Epithelial cell of prostate (primary cell): Measurements from ENCODE around the gene LEPROT.
"Not testable (repeated sequence)": the region's sequence is repeated elsewhere in the genome, so short reads cannot be mapped to it uniquely, and the experiment has no call there.

Experiments
- DNase-seq: peaks from one replicate; pipeline ENCODE4 v3.0.0-alpha.2; 2011; ENCODE audit warnings: low read depth, low spot score
- H3K27ac ChIP-seq: fragments of 450-650 bp; 2 replicates; pipeline ENCODE4 v1.5.1; 2017; ENCODE audit warnings: mild to moderate bottlenecking

LEPROT gene

DNA sequence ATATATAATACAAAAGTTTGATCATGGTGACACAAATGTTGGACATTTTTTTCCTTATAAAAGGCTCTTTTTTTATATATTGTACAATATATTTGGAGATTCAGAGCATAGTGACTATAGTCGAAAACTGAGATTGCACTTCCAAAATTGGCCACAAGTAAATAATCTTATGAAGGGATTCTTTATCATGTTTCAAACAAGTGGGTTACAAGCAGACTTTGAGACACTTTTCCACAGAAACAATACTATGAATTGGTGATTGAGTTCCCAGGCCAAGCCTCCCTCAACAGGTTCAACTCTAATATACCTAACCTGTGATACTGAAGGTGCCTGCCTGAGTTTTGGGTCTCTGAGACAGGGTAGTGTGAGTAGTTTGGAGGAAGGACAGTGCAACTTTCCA lies 13.8 kb downstream of the LEPROT start:
- peak overlapping the region; percentile 26 for H3K27ac ChIP-seq

DNA sequence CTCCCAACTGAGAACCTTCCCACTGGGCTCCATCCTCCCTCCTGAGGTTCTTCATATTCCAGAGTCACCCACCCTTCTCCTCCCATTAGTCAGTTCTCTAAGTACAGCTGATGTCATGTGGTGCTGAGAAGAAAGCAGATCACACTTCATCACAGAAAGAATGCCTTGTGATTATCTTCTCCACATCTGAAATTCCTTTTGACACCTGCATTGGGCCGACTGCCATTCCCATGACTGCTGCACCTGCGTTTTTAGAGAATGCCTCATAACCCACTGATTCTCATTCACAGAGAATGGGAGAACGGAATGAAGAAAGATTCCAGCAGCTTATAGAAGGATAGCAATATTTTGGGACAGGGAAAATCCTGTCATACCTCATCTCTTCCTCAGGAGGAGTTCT lies 14.3 kb downstream of the LEPROT start:
- peak overlapping the region; percentile 26 for H3K27ac ChIP-seq
- DNase-seq: no peak

More for the DNA sequence above, 13.8 kb downstream of the LEPROT start:
- no peak for DNase-seq

DNA sequence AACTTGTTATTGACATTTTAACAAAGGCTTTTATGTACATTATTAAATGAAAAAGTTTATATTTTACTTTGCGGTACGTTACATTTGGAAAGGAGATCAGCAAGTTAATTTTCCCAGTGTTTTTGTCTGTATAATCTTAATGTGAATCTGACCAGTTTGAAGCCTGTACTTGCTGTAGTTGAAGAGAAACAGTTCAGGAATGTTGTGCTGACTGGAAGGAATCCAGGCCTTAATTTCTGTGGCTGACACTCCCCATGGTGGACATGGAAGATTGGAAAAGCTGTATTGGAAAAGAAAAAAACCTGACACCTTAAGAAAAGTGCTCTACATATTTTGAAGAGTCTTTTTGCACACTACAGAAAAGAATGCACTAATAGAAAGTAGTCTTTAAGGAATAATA lies 15.5 kb downstream of the LEPROT start:
- no peak for DNase-seq
- H3K27ac ChIP-seq: peak overlapping the region; percentile 26

DNA sequence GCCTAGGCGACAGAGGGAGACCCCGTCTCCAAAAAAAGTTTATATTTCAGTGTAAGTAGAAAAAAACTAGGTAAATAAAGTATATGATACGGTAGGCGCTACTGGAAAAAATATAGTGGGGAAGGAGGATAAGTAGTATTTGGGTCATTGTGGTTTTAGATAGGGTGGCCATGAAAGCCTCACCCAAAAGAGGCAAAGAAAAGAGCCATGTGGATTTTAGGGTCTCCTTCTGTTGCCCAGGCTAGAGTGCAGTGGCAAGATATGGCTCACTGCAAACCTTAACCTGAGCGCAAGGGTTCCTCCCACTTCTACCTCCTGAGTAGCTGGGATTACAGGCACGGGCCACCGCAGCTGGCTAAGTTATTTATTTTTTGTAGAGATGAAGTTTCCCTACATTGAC lies 17.1 kb downstream of the LEPROT start:
- no peak overlapping the region for H3K27ac ChIP-seq
- no peak for DNase-seq

DNA sequence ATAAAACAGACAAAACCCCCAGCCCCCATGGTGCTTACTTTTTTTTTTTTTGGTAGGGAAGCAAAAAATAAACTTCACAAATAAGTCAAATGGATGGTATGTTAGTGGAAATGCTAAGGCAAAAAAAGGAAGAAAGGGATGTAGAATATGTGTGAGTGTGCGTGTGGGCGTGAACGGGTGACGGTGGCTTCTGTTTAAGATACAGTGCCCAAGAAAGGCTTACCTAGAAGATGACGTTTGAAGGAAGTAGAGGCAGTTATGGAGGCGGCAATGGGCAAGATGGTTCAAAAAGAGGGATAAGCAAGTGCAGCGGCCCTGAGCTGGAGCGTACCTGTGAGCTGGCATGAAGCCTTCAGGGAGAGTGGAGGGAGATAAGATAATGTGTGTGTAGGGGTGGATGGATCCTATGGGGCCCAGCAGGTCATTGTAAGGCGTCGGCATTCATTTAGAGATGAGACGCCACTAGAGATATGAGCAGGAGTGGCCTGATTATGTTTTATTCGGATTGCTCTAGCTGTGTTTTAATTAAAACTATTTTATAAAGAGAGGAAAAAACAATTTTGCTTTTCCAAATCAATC lies 19.9 kb downstream of the LEPROT start:
- no peak for DNase-seq
- no peak overlapping the region for H3K27ac ChIP-seq

DNA sequence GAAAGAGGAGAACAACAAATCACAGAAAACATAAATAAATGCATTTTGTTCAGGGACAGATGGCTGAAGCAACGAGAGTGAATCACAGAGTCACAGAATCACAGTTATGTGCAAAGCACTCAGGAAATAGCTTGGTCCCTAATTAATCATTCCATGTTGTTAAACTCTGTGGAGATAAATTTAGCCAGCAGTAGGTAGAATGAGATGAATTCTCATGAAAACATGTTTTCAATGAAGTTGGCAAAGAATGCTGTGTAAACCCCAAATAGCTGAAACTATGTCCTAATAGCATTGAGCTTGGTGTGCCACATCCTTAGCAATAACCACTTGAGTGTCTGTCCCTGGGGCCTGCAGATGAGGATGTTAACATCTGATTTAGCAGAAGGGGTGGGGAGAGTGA lies 20.4 kb downstream of the LEPROT start:
- DNase-seq: no peak
- H3K27ac ChIP-seq: no peak overlapping the region

DNA sequence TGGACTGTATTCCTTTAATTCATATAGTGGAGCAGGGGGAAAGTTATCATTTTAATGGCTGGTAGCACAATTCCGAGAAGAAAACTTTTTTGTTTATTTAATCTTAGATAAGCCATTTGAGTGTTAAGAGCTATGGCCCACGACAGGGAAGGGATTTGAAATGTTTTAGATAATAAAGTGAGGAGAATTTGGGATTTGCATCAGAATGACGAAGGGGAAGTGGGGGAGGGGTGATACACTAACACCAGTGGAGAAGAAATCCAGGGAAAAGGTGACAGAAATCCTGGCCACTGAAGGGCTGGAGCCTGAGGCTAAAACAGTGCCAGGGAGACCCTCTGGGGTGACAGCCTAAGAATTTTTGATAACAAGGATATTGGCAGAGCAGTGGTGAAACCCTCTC lies 21.0 kb downstream of the LEPROT start:
- DNase-seq: no peak
- no peak overlapping the region for H3K27ac ChIP-seq

DNA sequence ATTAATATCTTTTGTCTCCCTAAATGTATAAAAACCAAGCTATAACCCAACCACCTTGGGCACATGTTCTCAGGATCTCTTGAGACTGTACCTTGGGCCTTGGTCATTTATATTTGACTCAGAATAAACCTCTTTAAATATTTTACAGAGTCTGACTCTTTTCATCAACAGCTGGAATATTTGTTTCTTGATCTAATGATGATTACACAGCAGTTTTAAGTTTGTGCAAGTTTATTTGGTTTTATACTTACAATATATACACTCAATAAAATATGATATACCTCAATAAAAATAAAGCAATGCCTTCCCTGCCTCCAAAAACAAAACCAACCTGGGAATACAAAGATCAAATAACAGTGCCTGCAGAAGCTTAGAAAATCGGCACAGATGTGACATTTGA lies 22.0 kb downstream of the LEPROT start:
- H3K27ac ChIP-seq: no peak overlapping the region
- no peak for DNase-seq

DNA sequence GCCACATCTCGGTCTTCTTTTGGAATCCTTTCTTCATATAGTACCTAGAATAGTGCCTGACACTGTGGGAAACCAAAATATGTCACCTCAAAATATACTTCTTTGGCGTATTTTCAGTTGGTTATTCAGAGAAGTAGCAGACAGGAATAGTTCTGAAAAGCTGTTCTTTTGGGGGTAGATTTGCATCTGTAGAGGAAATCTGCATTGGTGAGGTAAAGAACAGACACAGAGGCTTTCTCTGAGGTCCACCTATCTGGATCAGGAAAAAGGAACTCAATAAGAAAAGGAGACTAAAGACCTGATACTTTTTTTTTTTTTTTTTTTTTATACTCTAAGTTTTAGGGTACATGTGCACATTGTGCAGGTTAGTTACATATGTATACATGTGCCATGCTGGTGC lies 23.2 kb downstream of the LEPROT start:
- no peak overlapping the region for H3K27ac ChIP-seq
- no peak for DNase-seq

DNA sequence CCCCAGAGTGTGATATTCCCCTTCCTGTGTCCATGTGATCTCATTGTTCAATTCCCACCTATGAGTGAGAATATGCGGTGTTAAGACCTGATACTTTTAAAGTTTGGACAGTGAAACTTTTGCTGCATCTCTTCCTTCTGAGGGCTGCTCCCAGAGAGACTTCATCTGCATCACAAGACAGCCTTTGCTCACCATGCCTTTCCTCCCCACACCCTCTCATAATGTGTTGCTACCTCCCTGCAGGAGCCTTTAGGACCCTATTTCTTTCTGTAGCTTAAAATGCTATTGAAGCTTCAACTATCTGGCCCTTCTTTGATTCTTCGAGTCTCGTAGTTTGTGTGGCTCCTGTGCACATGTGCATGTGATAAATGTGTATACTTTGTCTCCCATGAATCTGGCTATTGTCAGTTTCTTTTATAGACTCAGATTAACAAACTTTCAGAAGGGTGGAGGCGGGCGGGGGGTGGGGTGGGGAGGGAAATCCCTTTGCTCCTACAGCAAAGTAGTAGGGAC lies 23.7 kb downstream of the LEPROT start:
- no peak overlapping the region for H3K27ac ChIP-seq
- no peak for DNase-seq

DNA sequence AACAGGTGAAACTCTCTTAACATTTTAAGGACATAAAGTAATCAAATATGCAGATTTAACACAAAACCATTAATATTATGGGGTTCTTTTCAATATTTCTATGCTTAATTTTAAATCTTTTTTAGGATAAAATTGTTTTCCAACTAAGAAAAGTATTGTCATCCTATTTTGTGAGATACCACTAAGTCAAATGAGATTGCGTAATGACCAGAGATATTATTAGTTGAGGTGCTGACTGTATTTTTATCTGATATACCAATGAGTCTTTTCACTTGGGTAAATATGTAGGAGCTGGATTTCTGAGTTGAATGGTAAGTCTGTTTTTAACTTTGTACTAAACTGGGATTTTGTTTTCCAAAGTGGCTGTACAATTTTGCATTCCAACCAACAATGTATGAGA lies 25.4 kb downstream of the LEPROT start:
- DNase-seq: no peak
- no peak overlapping the region for H3K27ac ChIP-seq

DNA sequence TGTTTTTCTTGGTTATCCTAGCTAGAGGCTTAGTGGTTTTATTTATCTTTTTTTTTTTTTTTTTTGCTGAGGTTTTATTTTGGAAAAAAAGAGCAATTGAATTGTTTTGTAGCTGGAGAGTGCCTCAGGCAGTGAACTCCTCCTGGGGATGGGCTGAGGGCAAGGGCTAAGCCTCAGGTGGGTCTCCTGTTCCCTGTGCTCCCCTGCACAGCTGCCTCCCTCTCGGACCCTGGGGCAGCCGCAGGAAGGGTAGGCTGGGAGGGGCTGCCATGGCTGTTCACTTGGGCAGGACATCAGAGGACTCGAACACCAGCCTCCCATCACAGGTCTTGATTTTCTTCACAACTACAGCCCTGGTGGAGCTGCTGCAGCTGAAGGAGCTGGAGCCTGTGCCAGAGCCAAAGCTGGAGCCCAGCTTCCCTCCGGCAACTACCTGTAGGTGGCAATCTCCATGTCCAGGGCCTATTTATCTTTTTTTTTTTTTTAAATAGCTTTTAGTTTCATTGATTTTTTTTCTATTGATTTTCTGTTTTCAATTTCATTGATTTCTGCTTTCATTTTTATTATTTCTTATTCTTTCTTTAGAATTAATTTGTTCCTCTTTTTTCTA lies 28.9 kb downstream of the LEPROT start:
- H3K27ac ChIP-seq: no peak overlapping the region
- no peak for DNase-seq

DNA sequence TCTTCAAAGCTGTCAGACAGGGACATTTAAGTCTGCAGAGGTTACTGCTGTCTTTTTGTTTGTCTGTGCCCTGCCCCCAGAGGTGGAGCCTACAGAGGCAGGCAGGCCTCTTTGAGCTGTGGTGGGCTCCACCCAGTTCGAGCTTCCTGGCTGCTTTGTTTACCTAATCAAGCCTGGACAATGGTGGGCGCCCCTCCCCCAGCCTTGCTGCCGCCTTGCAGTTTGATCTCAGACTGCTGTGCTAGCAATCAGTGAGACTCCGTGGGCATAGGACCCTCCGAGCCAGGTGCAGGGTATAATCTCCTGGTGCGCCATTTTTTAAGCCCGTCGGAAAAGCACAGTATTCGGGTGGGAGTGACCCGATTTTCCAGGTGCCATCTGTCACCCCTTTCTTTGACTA lies 35.2 kb downstream of the LEPROT start:
- DNase-seq, H3K27ac ChIP-seq: not testable (repeated sequence)

DNA sequence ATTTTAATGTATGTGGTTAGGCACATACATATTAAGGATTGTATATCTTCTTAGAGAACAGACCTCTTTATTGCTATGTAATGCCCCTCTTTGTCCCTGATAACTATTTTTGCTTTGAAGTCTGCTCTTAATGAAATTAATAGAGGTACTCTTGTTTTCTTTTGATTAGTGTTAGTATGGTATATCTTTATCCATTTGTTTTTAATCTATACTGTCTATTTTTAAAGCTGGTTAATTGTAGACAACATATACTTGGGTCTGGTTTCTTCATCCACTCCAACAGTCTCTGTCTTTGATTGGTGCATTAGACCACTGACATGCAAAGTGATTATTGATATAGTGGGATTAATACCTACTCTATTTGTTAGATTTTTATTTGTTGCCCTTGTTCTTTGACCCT lies 36.0 kb downstream of the LEPROT start:
- DNase-seq: no peak

DNA sequence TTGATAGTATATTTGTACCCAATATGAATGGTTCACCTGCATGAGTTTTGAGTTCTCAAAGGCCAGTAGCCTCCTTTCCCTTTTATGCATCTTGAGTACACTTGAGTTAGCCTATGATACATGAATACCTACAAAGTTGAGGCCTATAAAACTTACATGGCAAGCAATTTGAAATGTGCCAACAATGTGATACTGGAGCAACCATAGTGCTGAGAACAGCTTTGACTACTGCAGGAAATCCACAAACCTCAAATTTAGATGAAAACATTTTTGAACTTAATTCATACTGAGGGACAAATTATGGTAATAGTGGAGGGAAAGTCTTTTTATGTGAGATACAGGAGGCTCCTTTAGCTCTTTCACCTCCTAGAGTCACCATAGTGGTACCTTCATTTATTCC lies 37.4 kb downstream of the LEPROT start:
- DNase-seq: no peak
- H3K27ac ChIP-seq: no peak overlapping the region

More for the DNA sequence above, 36.0 kb downstream of the LEPROT start:
- no peak overlapping the region for H3K27ac ChIP-seq

DNA sequence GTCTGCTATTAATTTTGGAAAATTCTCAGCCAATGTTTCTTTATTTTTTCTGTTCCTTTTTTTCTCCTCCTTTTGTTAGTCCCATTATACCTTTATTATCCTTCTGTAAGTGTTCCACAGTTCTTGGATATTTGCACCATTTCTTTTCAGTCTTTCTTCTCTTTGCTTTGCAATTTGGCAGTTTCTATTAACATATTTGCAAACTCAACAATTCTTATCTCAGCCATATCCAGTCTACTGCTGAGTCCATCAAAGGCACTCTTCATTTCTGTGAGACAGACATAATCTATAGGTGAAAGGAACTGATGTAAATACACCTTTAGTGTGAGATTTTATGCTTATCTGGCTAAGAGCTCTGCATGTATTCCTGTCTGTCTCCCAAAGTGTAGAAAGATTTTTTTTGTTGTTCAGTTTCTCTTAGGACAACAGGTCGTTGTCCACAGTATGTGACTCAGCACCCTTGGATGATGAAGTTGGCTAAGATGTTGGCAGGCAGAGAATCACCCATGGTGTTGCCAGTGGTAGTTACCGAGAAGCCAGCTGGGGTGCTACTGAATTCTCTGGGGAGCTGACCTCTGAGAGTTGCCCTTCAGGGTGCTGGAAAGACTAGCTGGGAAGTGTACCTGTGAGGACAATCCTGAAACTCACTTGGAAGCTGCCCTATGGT lies 38.4 kb downstream of the LEPROT start:
- H3K27ac ChIP-seq: no peak overlapping the region
- no peak for DNase-seq

DNA sequence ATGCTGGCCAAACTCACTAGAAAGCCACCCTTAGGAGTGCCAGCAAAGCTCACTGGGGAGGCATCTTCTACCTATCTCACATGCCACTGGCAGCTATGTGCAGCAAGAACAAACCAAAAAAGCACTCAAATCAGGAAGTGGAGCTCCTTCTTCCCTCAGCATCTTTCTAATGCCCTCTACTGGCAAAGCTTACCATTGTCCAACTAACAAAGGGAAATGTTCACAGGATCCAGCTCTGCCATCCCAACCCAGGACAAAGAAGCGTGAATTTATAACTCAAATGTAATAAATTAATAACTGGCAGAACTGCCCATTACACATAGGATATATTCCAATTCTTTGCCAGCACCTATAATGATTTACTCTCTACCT lies 38.9 kb downstream of the LEPROT start:
- no peak overlapping the region for H3K27ac ChIP-seq
- no peak for DNase-seq

DNA sequence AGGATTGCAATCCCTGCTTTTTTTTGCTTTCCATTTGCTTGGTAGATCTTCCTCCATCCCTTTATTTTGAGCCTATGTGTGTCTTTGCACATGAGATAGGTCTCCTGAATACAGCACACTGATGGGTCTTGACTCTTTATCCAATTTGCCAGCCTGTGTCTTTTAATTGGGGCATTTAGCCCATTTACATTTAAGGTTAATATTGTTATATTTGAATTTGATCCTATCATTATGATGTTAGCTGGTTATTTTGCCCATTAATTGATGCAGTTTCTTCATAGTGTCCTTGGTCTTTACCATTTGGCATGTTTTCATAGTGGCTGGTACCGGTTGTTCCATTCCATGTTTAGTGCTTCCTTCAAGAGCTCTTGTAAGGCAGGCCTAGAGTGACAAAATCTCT lies 45.4 kb downstream of the LEPROT start:
- H3K27ac ChIP-seq, DNase-seq: not testable (repeated sequence)

DNA sequence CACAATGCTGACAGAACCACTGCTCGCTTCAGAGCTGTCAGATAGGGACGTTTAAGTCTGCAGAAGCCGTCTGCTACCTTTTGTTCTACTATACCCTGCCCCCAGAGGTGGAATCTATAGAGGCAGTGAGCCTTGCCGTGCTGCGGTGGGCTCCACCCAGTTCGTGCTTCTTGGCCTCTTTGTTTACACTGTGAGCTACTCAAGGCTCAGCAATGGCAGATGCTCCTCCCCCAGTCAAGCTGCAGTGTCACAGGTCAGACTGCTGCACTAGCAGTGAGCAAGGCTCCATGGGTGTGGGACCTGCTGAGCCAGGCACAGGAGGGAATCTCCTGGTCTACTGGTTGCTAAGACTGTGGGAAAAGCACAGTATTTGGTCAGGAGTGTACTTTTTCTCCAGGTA lies 47.1 kb downstream of the LEPROT start:
- peak; percentile 33 for DNase-seq
- H3K27ac ChIP-seq: no peak overlapping the region

DNA sequence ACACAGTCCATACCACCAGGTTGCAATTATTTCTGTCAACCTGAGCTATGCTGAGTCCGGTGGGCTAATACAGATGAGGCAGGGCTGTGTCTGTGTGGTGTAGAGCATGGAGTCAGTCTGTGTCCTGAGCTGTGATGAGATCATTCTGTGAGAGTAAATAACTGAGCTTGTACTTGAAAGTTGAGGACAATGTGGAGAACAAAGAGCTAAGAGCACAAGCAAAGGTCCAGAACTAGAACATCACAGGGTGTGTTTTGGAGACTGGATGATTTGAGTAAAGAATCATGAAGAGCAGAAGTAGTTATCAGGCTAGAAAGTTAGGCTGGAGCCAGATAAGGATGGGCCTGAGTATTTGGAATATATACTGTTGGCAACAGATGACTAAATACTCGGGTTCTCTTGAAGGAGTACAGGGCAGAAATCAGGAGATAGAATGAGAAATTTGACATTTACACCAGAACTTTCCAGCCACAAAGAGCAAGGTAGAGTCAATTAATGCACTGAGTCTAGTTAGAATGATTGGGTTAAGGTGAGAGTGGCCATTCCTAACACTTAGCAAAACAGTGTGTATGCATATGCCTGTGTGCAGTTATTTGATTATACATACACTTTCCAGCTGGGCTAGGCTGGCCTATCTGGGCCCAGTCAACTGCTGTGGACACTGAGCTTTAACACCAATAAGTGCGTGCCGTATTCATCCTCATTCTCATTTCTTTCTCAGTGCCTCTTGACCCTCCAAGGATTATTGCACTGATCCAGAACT lies 48.8 kb downstream of the LEPROT start:
- DNase-seq: no peak
- no peak overlapping the region for H3K27ac ChIP-seq

DNA sequence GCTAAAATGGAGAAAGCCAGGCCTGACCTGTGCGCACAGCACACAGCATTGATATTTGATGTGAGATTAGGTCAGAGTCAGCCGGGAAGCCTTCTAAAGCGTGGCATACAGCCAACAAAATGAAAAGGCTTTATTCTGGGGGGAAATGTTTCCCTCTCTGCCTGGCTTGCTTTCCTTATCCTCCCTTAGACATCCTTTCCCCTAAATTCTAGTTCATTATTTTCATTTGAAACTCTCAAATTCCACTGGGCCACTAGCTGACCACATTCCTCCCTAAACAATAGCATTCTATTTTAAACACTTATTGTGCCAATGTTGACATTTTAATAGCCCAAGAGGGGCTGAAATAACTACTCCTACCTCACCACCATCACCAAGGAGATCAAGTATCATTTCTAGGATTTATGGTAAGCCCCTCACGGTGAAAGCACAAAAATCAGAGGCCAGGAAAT lies 49.4 kb downstream of the LEPROT start:
- H3K27ac ChIP-seq: no peak overlapping the region
- no peak for DNase-seq
